Retinal pigment epithelial cell (primary cell): ENCODE data around the gene IGDCC3.
"Not testable (repeated sequence)": the region's sequence is repeated elsewhere in the genome, so short reads cannot be mapped to it uniquely, and the experiment has no call there.

Source experiments
- DNase-seq: peaks from one replicate; pipeline ENCODE4 v3.0.0-alpha.2; 2010; ENCODE audit warnings: low read depth
- H3K4me3 ChIP-seq: 2 replicates; pipeline ENCODE4 v1.5.1; 2011; ENCODE audit warnings: mild to moderate bottlenecking, low read length, control low read depth, moderate library complexity
- CTCF ChIP-seq: conservative IDR thresholded peaks from 2 replicates; pipeline ENCODE4 v1.5.1; 2011; ENCODE audit warnings: low read depth, low read length, control low read depth, inconsistent platforms

The IGDCC3 gene

GRCh38 chr15:65399001-65399706, 21.4 kb upstream of the IGDCC3 start:
- TF ChIP-seq CTCF = no peak
- no peak overlapping the region for H3K4me3 ChIP-seq
- no peak for DNase-seq

GRCh38 chr15:65398486-65398885, 20.7 kb upstream of the IGDCC3 start:
- not testable (repeated sequence) for H3K4me3 ChIP-seq, DNase-seq

- no peak overlapping the region for H3K4me3 ChIP-seq
- no peak for DNase-seq
- TF ChIP-seq CTCF = no peak
These were observed 19.1 kb upstream of the IGDCC3 start for GRCh38 chr15:65396965-65397317.

GRCh38 chr15:65396283-65396964, 18.6 kb upstream of the IGDCC3 start:
- H3K4me3 ChIP-seq = no peak overlapping the region
- no peak for TF ChIP-seq CTCF
- DNase-seq = no peak

GRCh38 chr15:65395567-65396202, 17.9 kb upstream of the IGDCC3 start:
- TF ChIP-seq CTCF = no peak
- no peak overlapping the region for H3K4me3 ChIP-seq

GRCh38 chr15:65394936-65395335, 17.1 kb upstream of the IGDCC3 start:
- no peak overlapping the region for H3K4me3 ChIP-seq
- DNase-seq = no peak
- no peak for TF ChIP-seq CTCF

More at GRCh38 chr15:65395567-65396202, 17.9 kb upstream of the IGDCC3 start:
- DNase-seq = no peak

- no peak for DNase-seq
- TF ChIP-seq CTCF = no peak
- H3K4me3 ChIP-seq = no peak overlapping the region
These were observed 16.5 kb upstream of the IGDCC3 start for GRCh38 chr15:65394280-65394789.
